Heart right ventricle (tissue), 16 donors: ENCODE data around the gene VSX2. TPM values are rescaled to one million over a fixed set of nuclear protein-coding genes. Genes with fewer than 3 reads are reported as not detected.
A peak's percentile ranks its signal among the peaks of the same experiment; 100 is the strongest.

Source experiments
- ATAC-seq, 8 donors: fragments of 200-7000 bp; cut with Tn5 transposase; one replicate each; pipeline ENCODE4 v1.9.1; 2020; ENCODE audit warnings: mild to moderate bottlenecking in 8 of 8, moderate library complexity in 8 of 8, moderate number of reproducible peaks in 1 of 8
- DNase-seq, 2 donors: peaks; one replicate each; pipeline ENCODE4 v3.0.0-alpha.2; 2020
- H3K27ac ChIP-seq, 10 donors: fragments of 200-600 bp; sonication (generic) in 2 of 10; one replicate each; pipeline versions ENCODE4 v1.5.0 to v1.8.0; 2020 to 2022; ENCODE audit warnings: mild to moderate bottlenecking in 3 of 10
- H3K27me3 ChIP-seq, 7 donors: fragments of 200-600 bp; one replicate each; pipeline ENCODE4 v1.8.0; 2021 to 2022; ENCODE audit warnings: mild to moderate bottlenecking in 2 of 7
- H3K36me3 ChIP-seq, 9 donors: fragments of 200-600 bp; sonication (generic) in 1 of 9; one replicate each; pipeline versions ENCODE4 v1.5.0 to v1.8.0; 2020 to 2022; ENCODE audit warnings: mild to moderate bottlenecking in 2 of 9
- H3K4me1 ChIP-seq, 9 donors: fragments of 200-600 bp; sonication (generic) in 1 of 9; one replicate each; pipeline versions ENCODE4 v1.5.0 to v1.8.0; 2020 to 2022; ENCODE audit warnings: mild to moderate bottlenecking in 4 of 9
- H3K4me3 ChIP-seq, 10 donors: fragments of 200-600 bp; sonication (generic) in 2 of 10; one replicate each; pipeline versions ENCODE4 v1.5.0 to v1.8.0; 2020 to 2022; ENCODE audit warnings: mild to moderate bottlenecking in 7 of 10, moderate library complexity in 2 of 10
- H3K9me3 ChIP-seq, 11 donors: fragments of 200-600 bp in 10 of 11; sonication (generic) in 2 of 11; one replicate each; pipeline versions ENCODE4 v1.5.0 to v1.8.0; 2013 to 2022; ENCODE audit warnings: mild to moderate bottlenecking in 2 of 11, control low read depth in 1 of 11, moderate library complexity in 1 of 11
- WGBS, 2 donors: extraction: QIAGEN DNeasy Blood & Tissue Kit; methylation state at CpG; one replicate each; pipeline ENCODE4 v1.1.7; 2013; ENCODE audit warnings: inconsistent platforms in 1 of 2; 5-methylcytosine and 5-hydroxymethylcytosine counted together
- intact Hi-C, 10 donors: fragments of 100-400 bp; cut with DNase I; formaldehyde crosslinking; loops; one replicate each; pipeline versions ENCODE4 v1.11.1 to v1.14.2; 2022
- polyA plus RNA-seq, 2 donors: library from polyadenylated mRNA; stranded (reverse); fragments of 200-250 nt; gene quantifications; one replicate each; pipeline ENCODE4 v1.2.3, GENCODE V29; 2013
- total RNA-seq, 10 donors: library from RNA; stranded (reverse); fragmentation: NEBNext Ultra II Directional in 3 of 10; extraction: Animal tissue kit (Norgen Biotek cat#: 25700) in 3 of 10; gene quantifications; one replicate each; pipeline versions ENCODE4 v1.2.1 to v1.2.4, GENCODE V29; 2021 to 2023
- TF ChIP-seq, protein P1 (sequence below), 9 donors: fragments of 200-600 bp; sonication (generic) in 2 of 9; IDR thresholded peaks; one replicate each; pipeline versions ENCODE4 v1.5.0 to v1.8.0; 2021 to 2022; ENCODE audit warnings: antibody characterized with exemption in 9 of 9, mild to moderate bottlenecking in 5 of 9, moderate library complexity in 1 of 9
- donor health status: Arrhythmogenic right ventricular cardiomyopathy.
- donor health status: ischemic (EF 13 %, LVEDD 7.1; RV severe dilation, severe dysfunction).
- donor health status: healthy with polysubstance abuse.
- donor health status: DM: no; HTN: yes; CAD: no.
- donor health status: DM: no; HTN: no; CAD: no.
- donor health status: ischemic (EF 25% LVEDD 6.9; RV normal size, moderate dysfunction).
- donor health status: ischemic (EF 25% LVEDD 5.7; RV mildly dilated, moderate dysfunction).
- donor health status: healthy.
- donor health status: DM: yes; HTN: yes; CAD: no.
- donor health status: Ischemic cardiomyopathy.
- donor health status: ischemic (EF 35%, LVEDD 5.7; RV mildly dilated, moderate dysfunction).
- donor health status: nonischemic (EF 11% LVEDD 7.7; RV severe dilation, severe dysfunction).
- donor health status: DM: yes; HTN: yes; CAD: no.
- donor health status: PGD.
- donor health status: ischemic (EF 29% LVEDD 5.4; RV normal size, mild dysfunction).
- donor health status: nonischemic (EF 23%, LVEDD 6.1; RV moderate dilation, normal function).

VSX2 gene
- total and polyA plus RNA-seq, 12 donors = not detected

DNA sequence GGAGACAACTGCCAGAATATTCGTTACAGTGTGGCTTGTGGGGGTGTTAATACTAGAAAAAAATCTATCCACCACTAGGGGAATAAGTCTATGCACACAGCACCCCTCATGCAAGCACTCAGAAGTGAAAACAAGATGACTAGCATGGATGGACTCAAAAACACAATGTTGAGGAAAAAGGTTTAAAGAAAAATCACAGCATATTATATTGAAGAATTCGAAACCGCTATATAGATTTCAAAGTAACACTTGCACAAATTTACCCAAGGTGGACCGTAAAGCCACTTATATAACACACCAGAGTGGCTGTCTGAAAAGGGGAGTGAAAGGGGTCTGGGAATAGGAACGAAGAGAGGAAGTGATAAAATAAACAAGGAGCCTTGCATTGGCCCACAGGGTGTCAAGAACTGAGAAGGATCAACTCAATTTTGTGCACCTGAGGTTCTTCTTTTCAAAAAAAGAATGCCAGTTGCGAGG, 62.9 kb downstream of the VSX2 start:
- TF ChIP-seq, protein P1, sequence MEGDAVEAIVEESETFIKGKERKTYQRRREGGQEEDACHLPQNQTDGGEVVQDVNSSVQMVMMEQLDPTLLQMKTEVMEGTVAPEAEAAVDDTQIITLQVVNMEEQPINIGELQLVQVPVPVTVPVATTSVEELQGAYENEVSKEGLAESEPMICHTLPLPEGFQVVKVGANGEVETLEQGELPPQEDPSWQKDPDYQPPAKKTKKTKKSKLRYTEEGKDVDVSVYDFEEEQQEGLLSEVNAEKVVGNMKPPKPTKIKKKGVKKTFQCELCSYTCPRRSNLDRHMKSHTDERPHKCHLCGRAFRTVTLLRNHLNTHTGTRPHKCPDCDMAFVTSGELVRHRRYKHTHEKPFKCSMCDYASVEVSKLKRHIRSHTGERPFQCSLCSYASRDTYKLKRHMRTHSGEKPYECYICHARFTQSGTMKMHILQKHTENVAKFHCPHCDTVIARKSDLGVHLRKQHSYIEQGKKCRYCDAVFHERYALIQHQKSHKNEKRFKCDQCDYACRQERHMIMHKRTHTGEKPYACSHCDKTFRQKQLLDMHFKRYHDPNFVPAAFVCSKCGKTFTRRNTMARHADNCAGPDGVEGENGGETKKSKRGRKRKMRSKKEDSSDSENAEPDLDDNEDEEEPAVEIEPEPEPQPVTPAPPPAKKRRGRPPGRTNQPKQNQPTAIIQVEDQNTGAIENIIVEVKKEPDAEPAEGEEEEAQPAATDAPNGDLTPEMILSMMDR (IDR thresholded peaks at IDR 0.05) = peak in 7 of 9 donors; percentile 34 to 58 (median 49)
- H3K27me3 ChIP-seq = no peaks in the 10 kb centered on the region
- peak overlapping the region; percentile 62 to 99 (median 83) for H3K4me3 ChIP-seq
- 1% methylated on average over 6 of the region's 6 CpGs for WGBS, 2 donors
- H3K9me3 ChIP-seq = no peaks in the 10 kb centered on the region
- peaks cover 0 to 30% (median 9%) of the 10 kb centered on the region in 9 donors for H3K36me3 ChIP-seq
- intact Hi-C loops = loop anchor here in 1 of 10 donors (5.0 kb wide), 1 partner anchor 460 kb away; the partner anchor contains the start of gene YLPM1
- peak overlapping the region; percentile 15 to 95 (median 91) for H3K27ac ChIP-seq
- ATAC-seq = peak; percentile 37 to 78 (median 66)
- H3K4me1 ChIP-seq = peaks cover 0 to 51% (median 37%) of the 10 kb centered on the region in 9 donors
- no peak for DNase-seq

DNA sequence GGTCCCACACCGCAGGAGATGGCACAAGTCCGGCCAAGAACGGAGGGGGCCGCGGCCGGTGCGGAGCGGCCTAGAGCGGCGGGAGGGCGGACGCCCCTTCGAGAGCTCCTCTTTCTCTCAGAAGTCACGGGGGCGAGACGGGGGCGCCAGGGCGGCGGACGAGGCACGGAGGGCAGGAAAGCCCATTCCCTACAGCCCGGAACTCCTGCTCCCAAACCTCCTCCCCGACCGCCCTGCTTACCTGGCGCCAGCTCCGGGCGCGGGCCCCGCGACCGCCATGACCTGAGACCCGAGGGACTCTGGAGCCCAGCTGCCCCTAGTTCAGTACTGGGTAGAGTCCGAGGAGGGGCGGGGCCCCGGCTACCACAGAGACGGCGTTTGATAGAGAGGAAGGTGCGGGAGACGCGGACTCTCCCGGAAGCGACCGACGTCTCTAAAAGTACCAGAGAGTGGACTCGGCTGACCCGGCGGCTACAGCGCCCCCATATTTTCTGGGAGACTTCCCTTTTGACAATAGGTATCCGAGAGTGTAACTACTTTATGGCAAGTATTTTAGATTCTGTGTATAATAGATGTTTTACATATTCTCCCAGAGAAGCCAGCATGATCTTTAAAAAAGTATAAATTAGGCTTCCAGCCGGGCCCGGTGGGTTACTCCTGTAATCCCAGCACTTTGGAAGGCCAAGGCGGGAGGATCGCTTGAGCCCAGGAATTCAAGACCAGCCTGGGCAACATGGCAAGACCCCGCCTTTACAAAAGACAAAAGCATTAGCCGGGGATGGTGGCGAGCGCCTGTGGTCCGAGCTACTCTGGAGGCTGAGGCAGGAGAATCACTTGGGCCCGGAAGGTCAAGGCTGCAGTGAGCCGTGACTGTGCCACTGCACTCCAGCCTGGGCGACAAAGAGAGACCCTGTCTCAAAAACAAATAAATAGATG, 63.7 kb downstream of the VSX2 start, which contains the start of gene ABCD4:
ABCD4 (minus strand) TSS at position 301 of the 936 bp plus-strand sequence; CDS start at position 279, 22 bp downstream.
- TF ChIP-seq, protein P1 (IDR thresholded peaks at IDR 0.05) = peak in 8 of 9 donors; percentile 14 to 83 (median 58)
- intact Hi-C loops = loop anchor here in 1 of 10 donors (5.0 kb wide), 1 partner anchor 459 kb away; the partner anchor contains the start of gene YLPM1
- DNase-seq (peak; percentile 93 to 97), ATAC-seq (peak; percentile 97 to 99 (median 99))
- Histone ChIP-seq H3K36me3 (peaks cover 0 to 23% (median 2%) of the 10 kb centered on the region in 9 donors), H3K4me1 (peaks cover 0 to 49% (median 37%) of the 10 kb centered on the region in 9 donors), H3K27ac (peak within 1 kb of the TSS; percentile 15 to 95 (median 91)), H3K27me3 (no peaks in the 10 kb centered on the region), H3K9me3 (no peaks in the 10 kb centered on the region), H3K4me3 (peak within 1 kb of the TSS; percentile 62 to 99 (median 83))
- WGBS, 2 donors = 13% methylated on average over 57 to 58 of the region's 61 CpGs

DNA sequence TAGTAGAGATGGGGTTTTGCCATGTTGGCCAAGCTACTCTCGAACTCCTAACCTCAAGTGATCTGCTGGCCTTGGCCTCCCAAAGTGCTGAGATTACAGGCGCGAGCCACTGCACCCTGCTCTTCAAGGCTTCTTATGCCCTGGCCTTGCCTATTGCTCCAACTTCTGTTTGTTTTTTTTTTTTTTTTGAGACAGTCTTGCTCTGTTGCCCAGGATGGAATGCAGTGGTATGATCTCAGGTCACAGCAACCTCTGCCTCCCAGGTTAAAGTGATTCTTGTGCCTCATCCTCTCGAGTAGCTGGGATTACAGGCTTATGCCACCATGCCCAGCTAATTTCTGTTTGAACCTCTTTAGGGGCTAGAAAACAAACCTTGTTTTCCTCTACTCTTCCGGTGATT, 69.4 kb downstream of the VSX2 start:
- 82 to 84% methylated on average over 5 of the region's 5 CpGs for WGBS, 2 donors
- H3K4me3 ChIP-seq = no peak overlapping the region
- TF ChIP-seq, protein P1 (IDR thresholded peaks at IDR 0.05) = no peak
- no peaks in the 10 kb centered on the region for H3K9me3 ChIP-seq
- DNase-seq = no peak
- no peak for ATAC-seq
- H3K27ac ChIP-seq = no peak overlapping the region
- no peaks in the 10 kb centered on the region for H3K27me3 ChIP-seq
- H3K36me3 ChIP-seq = no peaks in the 10 kb centered on the region
- intact Hi-C loops = no loop called here
- H3K4me1 ChIP-seq = peaks cover 0 to 3% (median 0%) of the 10 kb centered on the region in 9 donors
